Progenitor cell of endocrine pancreas (in vitro differentiated cells): ENCODE data around the gene PLIN1. TPM values are rescaled to one million over a fixed set of nuclear protein-coding genes. Genes with fewer than 3 reads are reported as not detected.

ENCODE experiments used
- DNase-seq: peaks from one replicate; pipeline ENCODE4 v3.0.0; 2021; ENCODE audit warnings: low spot score; ENCODE audit not compliant: unreplicated experiment
- H3K27ac Mint-ChIP-seq: 2 replicates; pipeline ENCODE4 v1.8.0; 2021; ENCODE audit warnings: mild to moderate bottlenecking, moderate library complexity, mixed read lengths
- H3K27me3 Mint-ChIP-seq: 2 replicates; pipeline ENCODE4 v1.8.0; 2021; ENCODE audit warnings: mixed read lengths
- H3K36me3 Mint-ChIP-seq: 2 replicates; pipeline ENCODE4 v1.8.0; 2022; ENCODE audit warnings: mixed read lengths; ENCODE audit not compliant: insufficient read depth
- H3K4me1 Mint-ChIP-seq: 2 replicates; pipeline ENCODE4 v1.8.0; 2021; ENCODE audit warnings: low read depth, mixed read lengths
- H3K4me3 Mint-ChIP-seq: 2 replicates; pipeline ENCODE4 v1.8.0; 2021; ENCODE audit warnings: low read depth, mild to moderate bottlenecking, moderate library complexity, mixed read lengths
- H3K9me3 Mint-ChIP-seq: 2 replicates; pipeline ENCODE4 v1.8.0; 2021; ENCODE audit warnings: low read depth, mixed read lengths
- CTCF ChIP-seq: fragments of 200-600 bp; sonication (generic); IDR thresholded peaks from one replicate; pipeline ENCODE4 v1.5.0; 2021; ENCODE audit warnings: antibody characterized with exemption, mild to moderate bottlenecking; ENCODE audit not compliant: unreplicated experiment
- total RNA-seq: library from RNA; stranded (reverse); gene quantifications from 2 replicates; pipeline ENCODE4 v1.2.1, GENCODE V29; 2021

PLIN1 gene
- total RNA-seq, 1 donor from 2014 or later, result 0.24 TPM

GRCh38 chr15:89646416-89647141, 32.6 kb downstream of the PLIN1 start:
- Mint-ChIP-seq H3K4me3 (no peak overlapping the region), H3K36me3 (peaks cover 19% of the 10 kb centered on the region), H3K9me3 (no peaks in the 10 kb centered on the region), H3K4me1 (peaks cover 1% of the 10 kb centered on the region), H3K27ac (no peak overlapping the region), H3K27me3 (no peaks in the 10 kb centered on the region)
- DNase-seq, result no peak
- no peak for TF ChIP-seq CTCF

GRCh38 chr15:89645680-89646079, 33.5 kb downstream of the PLIN1 start:
- Mint-ChIP-seq H3K27ac (no peak overlapping the region), H3K36me3 (peaks cover 22% of the 10 kb centered on the region), H3K27me3 (no peaks in the 10 kb centered on the region), H3K4me1 (peaks cover 1% of the 10 kb centered on the region), H3K4me3 (no peak overlapping the region), H3K9me3 (no peaks in the 10 kb centered on the region)
- no peak for DNase-seq
- TF ChIP-seq CTCF, result no peak

- no peaks in the 10 kb centered on the region for H3K4me1 Mint-ChIP-seq
- no peak overlapping the region for H3K27ac Mint-ChIP-seq
- TF ChIP-seq CTCF, result no peak
- H3K27me3 Mint-ChIP-seq, result no peaks in the 10 kb centered on the region
- no peak overlapping the region for H3K4me3 Mint-ChIP-seq
- no peak for DNase-seq
- H3K36me3 Mint-ChIP-seq, result peaks cover 29% of the 10 kb centered on the region
- peaks cover 3% of the 10 kb centered on the region for H3K9me3 Mint-ChIP-seq
Observed at GRCh38 chr15:89642106-89642505, 37.1 kb downstream of the PLIN1 start.

- H3K9me3 Mint-ChIP-seq, result peaks cover 3% of the 10 kb centered on the region
- H3K36me3 Mint-ChIP-seq, result peaks cover 28% of the 10 kb centered on the region
- no peaks in the 10 kb centered on the region for H3K4me1 Mint-ChIP-seq
- no peak for TF ChIP-seq CTCF
- no peak overlapping the region for H3K27ac Mint-ChIP-seq
- no peak for DNase-seq
- no peaks in the 10 kb centered on the region for H3K27me3 Mint-ChIP-seq
- H3K4me3 Mint-ChIP-seq, result no peak overlapping the region
Observed at GRCh38 chr15:89641053-89641452, 38.1 kb downstream of the PLIN1 start.

GRCh38 chr15:89640245-89640644, 38.9 kb downstream of the PLIN1 start:
- peaks cover 32% of the 10 kb centered on the region for H3K36me3 Mint-ChIP-seq
- peaks cover 3% of the 10 kb centered on the region for H3K9me3 Mint-ChIP-seq
- H3K27ac Mint-ChIP-seq, result no peak overlapping the region
- H3K4me1 Mint-ChIP-seq, result no peaks in the 10 kb centered on the region
- no peaks in the 10 kb centered on the region for H3K27me3 Mint-ChIP-seq
- no peak for DNase-seq
- TF ChIP-seq CTCF, result no peak
- H3K4me3 Mint-ChIP-seq, result no peak overlapping the region
